Measurements from ENCODE around the gene SLC25A19. TPM values are rescaled to one million over a fixed set of nuclear protein-coding genes. Genes with fewer than 3 reads are reported as not detected.
A peak's percentile ranks its signal among the peaks of the same experiment; 100 is the strongest.
"Not testable (repeated sequence)": the region's sequence is repeated elsewhere in the genome, so short reads cannot be mapped to it uniquely, and the experiment has no call there.

The SLC25A19 gene
- total RNA-seq, 6 donors from 2014 or later = 21.9 to 37.0 (median 23.9) TPM

- Histone ChIP-seq H3K27me3 (no peaks in the 10 kb centered on the region), H3K27ac (peak overlapping the region; percentile 81 to 85 (median 83)), H3K4me1 (peaks cover 0 to 15% (median 3%) of the 10 kb centered on the region in 4 donors), H3K9me3 (no peaks in the 10 kb centered on the region), H3K36me3 (no peaks in the 10 kb centered on the region), H3K4me3 (no peak overlapping the region)
- no peak for DNase-seq
- WGBS, 2 donors = 53 to 70% methylated on average over 8 of the region's 8 CpGs
- peak; percentile 61 to 82 for ATAC-seq (ENCODE audit: low FRiP score in 2 of 2)
- TF ChIP-seq EP300 (IDR thresholded peaks at IDR 0.05) (peak in 2 of 4 donors; percentile 3 to 11), POLR2AphosphoS5 (IDR thresholded peaks at IDR 0.05) (no peak), CTCF (IDR thresholded peaks at IDR 0.05) (no peak), POLR2A (IDR thresholded peaks at IDR 0.05) (peak in 1 of 4 donors; percentile 59)
Measured at GRCh38 chr17:75295201-75296158, 6.2 kb upstream of the SLC25A19 start.

- DNase-seq = peak; percentile 77 to 82
- H3K4me1 ChIP-seq = peaks cover 8 to 23% (median 13%) of the 10 kb centered on the region in 4 donors
- H3K36me3 ChIP-seq; H3K4me3 ChIP-seq; H3K9me3 ChIP-seq; H3K27me3 ChIP-seq; ATAC-seq (ENCODE audit: low FRiP score in 2 of 2): not testable (repeated sequence)
- peak in 1 of 4 donors; percentile 30 for TF ChIP-seq POLR2A (IDR thresholded peaks at IDR 0.05)
- WGBS, 2 donors = 32 to 61% methylated on average over 16 of the region's 16 CpGs
- peak overlapping the region in 3 of 4 donors; percentile 43 to 68 (median 66) for H3K27ac ChIP-seq
Measured at GRCh38 chr17:75292810-75293448, 3.7 kb upstream of the SLC25A19 start.

GRCh38 chr17:75289832-75290337 lies 652 bp upstream of the SLC25A19 start:
- Histone ChIP-seq H3K4me3 (peak overlapping the region; percentile 72 to 96 (median 84)), H3K4me1 (peaks cover 8 to 11% (median 10%) of the 10 kb centered on the region in 4 donors), H3K27ac (peak overlapping the region; percentile 88 to 97 (median 94)), H3K9me3 (no peaks in the 10 kb centered on the region), H3K36me3 (peaks cover 0 to 14% (median 5%) of the 10 kb centered on the region in 4 donors), H3K27me3 (no peaks in the 10 kb centered on the region)
- WGBS, 2 donors = 4 to 5% methylated on average over 26 of the region's 26 CpGs
- ATAC-seq (ENCODE audit: low FRiP score in 2 of 2) (peak; percentile 61 to 62), DNase-seq (peak in 1 of 2 donors; percentile 80)
- no peak for TF ChIP-seq POLR2AphosphoS5 (IDR thresholded peaks at IDR 0.05)
- TF ChIP-seq CTCF (IDR thresholded peaks at IDR 0.05) = peak in 1 of 6 experiments; percentile 1
- no peak for TF ChIP-seq EP300 (IDR thresholded peaks at IDR 0.05)
- TF ChIP-seq POLR2A (IDR thresholded peaks at IDR 0.05) = peak in 1 of 4 donors; percentile 10

GRCh38 chr17:75288770-75289114 lies 491 bp downstream of the SLC25A19 start:
- TF ChIP-seq EP300 (IDR thresholded peaks at IDR 0.05) (no peak), CTCF (IDR thresholded peaks at IDR 0.05) (no peak), POLR2A (IDR thresholded peaks at IDR 0.05) (no peak), POLR2AphosphoS5 (IDR thresholded peaks at IDR 0.05) (no peak)
- Histone ChIP-seq H3K27ac (peak overlapping the region; percentile 88 to 97 (median 94)), H3K27me3 (no peaks in the 10 kb centered on the region), H3K9me3 (no peaks in the 10 kb centered on the region), H3K4me3 (peak overlapping the region; percentile 79 to 96 (median 88)), H3K36me3 (peaks cover 0 to 14% (median 6%) of the 10 kb centered on the region in 4 donors), H3K4me1 (peaks cover 8 to 11% (median 10%) of the 10 kb centered on the region in 4 donors)
- peak in 1 of 2 donors; percentile 53 for DNase-seq
- peak; percentile 18 to 67 for ATAC-seq (ENCODE audit: low FRiP score in 2 of 2)
- WGBS, 2 donors = 0% methylated on average over 4 to 10 of the region's 14 CpGs

- TF ChIP-seq POLR2A (IDR thresholded peaks at IDR 0.05) = no peak
- no peak for TF ChIP-seq EP300 (IDR thresholded peaks at IDR 0.05)
- no peak for TF ChIP-seq POLR2AphosphoS5 (IDR thresholded peaks at IDR 0.05)
- no peak for TF ChIP-seq CTCF (IDR thresholded peaks at IDR 0.05)
- DNase-seq = no peak
- Histone ChIP-seq H3K36me3 (peaks cover 0 to 18% (median 7%) of the 10 kb centered on the region in 4 donors), H3K9me3 (no peaks in the 10 kb centered on the region), H3K4me1 (peaks cover 8 to 11% (median 10%) of the 10 kb centered on the region in 4 donors), H3K27ac (peak overlapping the region; percentile 88 to 97 (median 94)), H3K27me3 (no peaks in the 10 kb centered on the region), H3K4me3 (peak overlapping the region; percentile 79 to 96 (median 88))
- 26 to 38% methylated on average over 2 of the region's 2 CpGs for WGBS, 2 donors
- no peak for ATAC-seq (ENCODE audit: low FRiP score in 2 of 2)
Measured at GRCh38 chr17:75288359-75288758, 874 bp downstream of the SLC25A19 start.

All from upper lobe of left lung (tissue), 6 donors.